DOHH2 (cell line): Measurements from ENCODE around the gene ZBTB7C.

Source experiments
- H3F3A ChIP-seq: fragments of 200-600 bp; sonication (generic), shearing (Covaris generic); 2 replicates; pipeline ENCODE4 v1.6.0; 2016; ENCODE audit warnings: antibody characterized with exemption, mild to moderate bottlenecking; ENCODE audit not compliant: control insufficient read depth, insufficient read depth
- H3K27ac ChIP-seq: fragments of 200-600 bp; sonication (generic); 2 replicates; pipeline ENCODE4 v1.5.1; 2014; ENCODE audit warnings: low read depth, mild to moderate bottlenecking, low read length, moderate library complexity
- H3K27me3 ChIP-seq: fragments of 200-600 bp; sonication (generic); 2 replicates; pipeline ENCODE4 v1.6.1; 2014; ENCODE audit warnings: mild to moderate bottlenecking, low read length, mixed read lengths; ENCODE audit not compliant: control insufficient read depth
- H3K36me3 ChIP-seq: fragments of 200-600 bp; sonication (generic); 2 replicates; pipeline ENCODE4 v1.6.1; 2014; ENCODE audit warnings: mild to moderate bottlenecking, low read length, moderate library complexity, mixed read lengths; ENCODE audit not compliant: control insufficient read depth
- H3K4me1 ChIP-seq: fragments of 200-600 bp; sonication (generic); 2 replicates; pipeline ENCODE4 v1.6.1; 2014; ENCODE audit warnings: mild to moderate bottlenecking, low read length, mixed read lengths; ENCODE audit not compliant: control insufficient read depth
- H3K4me2 ChIP-seq: fragments of 200-600 bp; sonication (generic); 2 replicates; pipeline ENCODE4 v1.6.0; 2014; ENCODE audit warnings: mild to moderate bottlenecking, low read length, moderate library complexity
- H3K4me3 ChIP-seq: fragments of 200-600 bp; sonication (generic); 2 replicates; pipeline ENCODE4 v1.5.1; 2014; ENCODE audit warnings: mild to moderate bottlenecking, low read length, mixed read lengths
- H3K79me2 ChIP-seq: fragments of 200-600 bp; sonication (generic); 2 replicates; pipeline ENCODE4 v1.6.1; 2014; ENCODE audit warnings: mild to moderate bottlenecking, low read length, mixed read lengths; ENCODE audit not compliant: control insufficient read depth
- H3K9me2 ChIP-seq: fragments of 200-600 bp; sonication (generic); replicated peaks from 2 replicates; pipeline ENCODE4 v1.6.1; 2014; ENCODE audit warnings: mild to moderate bottlenecking, low read length, mixed read lengths; ENCODE audit not compliant: control insufficient read depth
- H3K9me3 ChIP-seq: fragments of 200-600 bp; sonication (generic); 2 replicates; pipeline ENCODE4 v1.6.1; 2014; ENCODE audit warnings: antibody characterized with exemption, low read length, mixed read lengths; ENCODE audit not compliant: control insufficient read depth, insufficient read depth
- H4K20me1 ChIP-seq: fragments of 200-600 bp; sonication (generic); 2 replicates; pipeline ENCODE4 v1.6.0; 2014; ENCODE audit warnings: low read depth, mild to moderate bottlenecking, antibody characterized with exemption, low read length, moderate library complexity; ENCODE audit not compliant: control insufficient read depth, insufficient read depth
- CTCF ChIP-seq: fragments of 200-600 bp; sonication (generic); IDR thresholded peaks from one replicate; pipeline ENCODE4 v1.5.1; 2014; ENCODE audit warnings: antibody characterized with exemption, mild to moderate bottlenecking, low read depth, low read length; ENCODE audit not compliant: poor library complexity, severe bottlenecking
- EZH2phosphoT487 ChIP-seq: fragments of 200-600 bp; sonication (generic); IDR thresholded peaks from 2 replicates; pipeline ENCODE4 v1.6.1; 2017; ENCODE audit warnings: borderline replicate concordance, mild to moderate bottlenecking, antibody characterized with exemption, low read length, moderate library complexity, mixed read lengths

ZBTB7C gene

GRCh38 chr18:48123941-48124340 is 285.2 kb downstream of the ZBTB7C start:
- H3K27me3 ChIP-seq = peaks cover 8% of the 10 kb centered on the region

GRCh38 chr18:48123324-48123723 is 285.9 kb downstream of the ZBTB7C start:
- no peaks in the 10 kb centered on the region for H3K9me2 ChIP-seq
- H3K4me2 ChIP-seq = no peak overlapping the region
- no peaks in the 10 kb centered on the region for H3K9me3 ChIP-seq
- H3F3A ChIP-seq = no peaks in the 10 kb centered on the region
- H3K4me1 ChIP-seq = no peaks in the 10 kb centered on the region
- peaks cover 8% of the 10 kb centered on the region for H3K27me3 ChIP-seq
- H3K79me2 ChIP-seq = no peaks in the 10 kb centered on the region
- H3K4me3 ChIP-seq = no peak overlapping the region
- no peaks in the 10 kb centered on the region for H4K20me1 ChIP-seq
- TF ChIP-seq CTCF (no peak), EZH2phosphoT487 (no peak)
- H3K27ac ChIP-seq = no peak overlapping the region
- no peaks in the 10 kb centered on the region for H3K36me3 ChIP-seq

More at GRCh38 chr18:48123941-48124340, 285.2 kb downstream of the ZBTB7C start:
- Histone ChIP-seq H3F3A (no peaks in the 10 kb centered on the region), H3K9me3 (no peaks in the 10 kb centered on the region), H3K4me1 (no peaks in the 10 kb centered on the region), H3K36me3 (no peaks in the 10 kb centered on the region), H3K4me3 (no peak overlapping the region), H3K4me2 (no peak overlapping the region), H3K79me2 (no peaks in the 10 kb centered on the region), H4K20me1 (no peaks in the 10 kb centered on the region), H3K9me2 (no peaks in the 10 kb centered on the region), H3K27ac (no peak overlapping the region)
- TF ChIP-seq EZH2phosphoT487 = no peak
- no peak for TF ChIP-seq CTCF

DNA sequence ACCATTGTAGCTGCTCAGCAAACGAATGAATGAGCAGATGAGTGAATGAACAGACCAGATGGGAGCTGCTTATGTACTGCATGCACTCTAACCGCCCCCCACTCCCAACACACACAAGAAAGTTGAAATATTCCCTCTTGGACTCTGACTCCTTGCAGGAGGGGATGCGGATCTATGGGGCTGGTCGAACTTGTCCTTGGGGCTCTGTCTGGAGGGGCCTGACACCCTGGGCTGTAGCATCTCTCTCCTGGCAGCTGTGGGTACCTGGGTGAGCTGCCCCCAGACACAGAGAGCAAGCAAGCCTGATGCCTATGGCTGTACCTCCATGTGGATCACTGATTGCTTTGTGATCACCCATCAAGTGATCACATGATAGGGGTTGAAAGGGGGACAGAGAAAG is 286.4 kb downstream of the ZBTB7C start:
- TF ChIP-seq CTCF (no peak), EZH2phosphoT487 (no peak)
- H3K4me3 ChIP-seq = no peak overlapping the region
- no peaks in the 10 kb centered on the region for H3K4me1 ChIP-seq
- no peak overlapping the region for H3K4me2 ChIP-seq
- no peaks in the 10 kb centered on the region for H3K9me3 ChIP-seq
- H3K36me3 ChIP-seq = no peaks in the 10 kb centered on the region
- H3K27me3 ChIP-seq = peaks cover 8% of the 10 kb centered on the region
- H3K79me2 ChIP-seq = no peaks in the 10 kb centered on the region
- H4K20me1 ChIP-seq = no peaks in the 10 kb centered on the region
- H3K9me2 ChIP-seq = no peaks in the 10 kb centered on the region
- H3F3A ChIP-seq = no peaks in the 10 kb centered on the region
- no peak overlapping the region for H3K27ac ChIP-seq

GRCh38 chr18:48122376-48122775 is 286.8 kb downstream of the ZBTB7C start:
- no peak for TF ChIP-seq EZH2phosphoT487
- Histone ChIP-seq H3K79me2 (no peaks in the 10 kb centered on the region), H3K4me2 (no peak overlapping the region), H3K9me3 (no peaks in the 10 kb centered on the region), H3K4me3 (no peak overlapping the region), H4K20me1 (no peaks in the 10 kb centered on the region), H3F3A (no peaks in the 10 kb centered on the region), H3K27ac (no peak overlapping the region), H3K36me3 (no peaks in the 10 kb centered on the region), H3K27me3 (peaks cover 8% of the 10 kb centered on the region), H3K9me2 (no peaks in the 10 kb centered on the region), H3K4me1 (no peaks in the 10 kb centered on the region)
